Testis (tissue), 3 donors: Measurements from ENCODE around the gene SLCO3A1. TPM values are rescaled to one million over a fixed set of nuclear protein-coding genes. Genes with fewer than 3 reads are reported as not detected.

Experiments
- DNase-seq: peaks from one replicate; pipeline ENCODE4 v3.0.0-alpha.2; 2019
- H3K27ac ChIP-seq, 2 donors: fragments of 200-600 bp; sonication (generic); one replicate each; pipeline ENCODE4 v1.5.1; 2019
- H3K27me3 ChIP-seq: fragments of 200-600 bp; sonication (generic); one replicate; pipeline ENCODE4 v1.5.1; 2019
- H3K36me3 ChIP-seq: fragments of 200-600 bp; sonication (generic); one replicate; pipeline ENCODE4 v1.5.1; 2017; ENCODE audit warnings: low read depth; ENCODE audit errors: missing control alignments
- H3K4me1 ChIP-seq: fragments of 200-600 bp; sonication (generic); one replicate; pipeline ENCODE4 v1.5.1; 2019
- H3K4me3 ChIP-seq, 2 donors: fragments of 200-600 bp; sonication (generic); one replicate each; pipeline ENCODE4 v1.5.1; 2017 to 2019
- H3K9me3 ChIP-seq: fragments of 200-600 bp; sonication (generic); one replicate; pipeline ENCODE4 v1.5.1; 2017
- POLR2A ChIP-seq: fragments of 450-650 bp; IDR thresholded peaks from one replicate; pipeline ENCODE4 v1.6.1; 2017; ENCODE audit warnings: antibody characterized with exemption, mild to moderate bottlenecking, moderate library complexity
- WGBS, 2 donors: methylation state at CpG; one replicate each; pipeline ENCODE4 v1.1.5; 2018; 5-methylcytosine and 5-hydroxymethylcytosine counted together
- intact Hi-C: fragments of 100-400 bp; cut with DNase I; formaldehyde crosslinking; loops from one replicate; pipeline ENCODE4 v1.15.1; 2023; ENCODE audit warnings: low total_unique reads
- polyA plus RNA-seq: library from polyadenylated mRNA; stranded (reverse); fragments of 350-450 nt; fragmentation: Illumina TruSeq; extraction: RNeasy Lipid Tissue Mini Kit (QIAGEN cat#74804); gene quantifications from one replicate; pipeline ENCODE4 v1.2.3, GENCODE V29; 2014; ENCODE audit warnings: low read depth, low replicate concordance; ENCODE audit not compliant: insufficient read depth
- total RNA-seq, 2 donors: library from RNA; depleted of rRNA; stranded (reverse); fragments of >200 nt; gene quantifications; one replicate each; pipeline ENCODE4 v1.2.3, GENCODE V29; 2016
- TF ChIP-seq, protein P1 (sequence below), 3 experiments: fragments of 450-650 bp in 2 of 3; fragments of 200-600 bp in 1 of 3; sonication (generic) in 1 of 3; IDR thresholded peaks; one replicate each; pipeline ENCODE4 v1.5.1; 2016 to 2019; ENCODE audit warnings: antibody characterized with exemption in 3 of 3, mild to moderate bottlenecking in 2 of 3, moderate library complexity in 1 of 3

Gene SLCO3A1
- total and polyA plus RNA-seq, 3 donors from 2014 or later = 76.3 to 144 (median 77.2) TPM

DNA sequence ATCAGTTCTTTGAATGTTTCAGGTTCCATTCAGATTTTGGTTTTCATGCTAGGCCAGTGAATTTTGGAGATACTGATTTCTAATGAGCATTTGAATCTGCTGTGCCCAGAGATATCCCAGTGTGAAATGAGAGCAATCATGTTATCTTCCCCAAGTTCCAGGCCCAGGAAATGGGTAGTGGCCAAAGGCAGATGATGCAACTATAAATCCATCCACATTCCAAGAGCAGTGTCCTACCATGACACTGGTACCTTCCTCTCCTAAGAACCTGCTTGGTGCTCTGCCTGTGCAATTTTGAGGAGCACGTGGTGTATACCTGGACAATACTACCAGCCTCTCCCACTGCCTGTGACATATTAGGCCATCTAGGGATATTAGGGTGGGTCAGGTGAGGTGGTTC, 186.8 kb downstream of the SLCO3A1 start:
- no peak for DNase-seq
- Histone ChIP-seq H3K9me3 (no peaks in the 10 kb centered on the region), H3K27me3 (no peaks in the 10 kb centered on the region), H3K4me1 (no peaks in the 10 kb centered on the region), H3K36me3 (no peaks in the 10 kb centered on the region), H3K27ac (no peak overlapping the region), H3K4me3 (no peak overlapping the region)
- TF ChIP-seq, protein P1, sequence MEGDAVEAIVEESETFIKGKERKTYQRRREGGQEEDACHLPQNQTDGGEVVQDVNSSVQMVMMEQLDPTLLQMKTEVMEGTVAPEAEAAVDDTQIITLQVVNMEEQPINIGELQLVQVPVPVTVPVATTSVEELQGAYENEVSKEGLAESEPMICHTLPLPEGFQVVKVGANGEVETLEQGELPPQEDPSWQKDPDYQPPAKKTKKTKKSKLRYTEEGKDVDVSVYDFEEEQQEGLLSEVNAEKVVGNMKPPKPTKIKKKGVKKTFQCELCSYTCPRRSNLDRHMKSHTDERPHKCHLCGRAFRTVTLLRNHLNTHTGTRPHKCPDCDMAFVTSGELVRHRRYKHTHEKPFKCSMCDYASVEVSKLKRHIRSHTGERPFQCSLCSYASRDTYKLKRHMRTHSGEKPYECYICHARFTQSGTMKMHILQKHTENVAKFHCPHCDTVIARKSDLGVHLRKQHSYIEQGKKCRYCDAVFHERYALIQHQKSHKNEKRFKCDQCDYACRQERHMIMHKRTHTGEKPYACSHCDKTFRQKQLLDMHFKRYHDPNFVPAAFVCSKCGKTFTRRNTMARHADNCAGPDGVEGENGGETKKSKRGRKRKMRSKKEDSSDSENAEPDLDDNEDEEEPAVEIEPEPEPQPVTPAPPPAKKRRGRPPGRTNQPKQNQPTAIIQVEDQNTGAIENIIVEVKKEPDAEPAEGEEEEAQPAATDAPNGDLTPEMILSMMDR (IDR thresholded peaks at IDR 0.05) = no peak
- intact Hi-C loops = no loop called here
- 94 to 100% methylated on average over 1 of the region's 1 CpG for WGBS, 2 donors

DNA sequence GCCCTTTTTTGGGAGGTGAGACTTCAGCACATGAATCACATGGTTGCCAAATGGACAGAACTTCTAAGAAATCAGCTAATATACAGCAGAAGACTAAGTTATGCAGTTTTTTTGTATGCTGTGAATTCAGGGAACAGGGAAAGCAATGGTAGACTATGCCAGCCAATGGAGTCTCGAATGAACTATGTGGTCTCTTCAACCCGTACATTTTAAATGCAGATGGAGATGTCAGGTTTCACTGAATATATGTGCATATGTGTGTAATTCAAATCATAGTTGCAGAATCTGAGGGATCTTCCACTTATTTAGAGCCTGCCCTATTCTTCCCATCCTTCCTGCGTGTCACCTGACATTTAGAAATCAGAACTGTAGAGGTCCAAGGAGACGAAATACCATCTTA, 187.9 kb downstream of the SLCO3A1 start:
- 88 to 97% methylated on average over 4 of the region's 4 CpGs for WGBS, 2 donors
- intact Hi-C loops = no loop called here
- no peaks in the 10 kb centered on the region for H3K4me1 ChIP-seq
- DNase-seq = no peak
- H3K4me3 ChIP-seq = no peak overlapping the region
- no peaks in the 10 kb centered on the region for H3K27me3 ChIP-seq
- no peak overlapping the region for H3K27ac ChIP-seq
- no peaks in the 10 kb centered on the region for H3K36me3 ChIP-seq
- TF ChIP-seq POLR2A = no peak
- TF ChIP-seq, protein P1 (IDR thresholded peaks at IDR 0.05) = no peak
- no peaks in the 10 kb centered on the region for H3K9me3 ChIP-seq

DNA sequence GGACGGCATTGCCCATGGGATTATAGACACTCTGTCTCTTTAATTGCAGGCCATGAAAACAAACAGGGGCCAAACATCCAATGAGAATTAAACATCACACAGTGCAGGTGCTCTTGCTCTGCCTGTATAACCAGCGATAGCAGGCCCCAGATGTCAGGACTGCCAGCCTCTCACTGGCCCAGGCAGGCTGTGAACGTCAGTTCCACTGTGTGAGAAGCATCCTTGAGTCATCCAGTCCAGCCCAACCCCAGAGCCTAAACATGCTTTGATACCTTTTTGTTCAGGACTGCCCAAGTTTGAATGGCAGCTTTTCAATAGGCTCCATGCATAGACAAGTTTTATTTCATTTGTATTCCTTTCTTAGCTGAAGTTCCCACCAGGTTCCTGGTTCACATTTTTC, 189.8 kb downstream of the SLCO3A1 start:
- intact Hi-C loops = no loop called here
- no peak for DNase-seq
- H3K27ac ChIP-seq = no peak overlapping the region
- H3K4me1 ChIP-seq = no peaks in the 10 kb centered on the region
- TF ChIP-seq POLR2A = no peak
- TF ChIP-seq, protein P1 (IDR thresholded peaks at IDR 0.05) = no peak
- H3K27me3 ChIP-seq = no peaks in the 10 kb centered on the region
- H3K36me3 ChIP-seq = no peaks in the 10 kb centered on the region
- WGBS, 2 donors = 81 to 88% methylated on average over 3 of the region's 3 CpGs
- no peak overlapping the region for H3K4me3 ChIP-seq
- H3K9me3 ChIP-seq = no peaks in the 10 kb centered on the region

- no peak overlapping the region for H3K4me3 ChIP-seq
- no peaks in the 10 kb centered on the region for H3K36me3 ChIP-seq
- DNase-seq = no peak
- no peaks in the 10 kb centered on the region for H3K27me3 ChIP-seq
- TF ChIP-seq, protein P1 (IDR thresholded peaks at IDR 0.05) = no peak
- TF ChIP-seq POLR2A = no peak
- no peaks in the 10 kb centered on the region for H3K9me3 ChIP-seq
- WGBS, 2 donors = 90 to 92% methylated on average over 10 of the region's 10 CpGs
- no peaks in the 10 kb centered on the region for H3K4me1 ChIP-seq
- no peak overlapping the region for H3K27ac ChIP-seq
- intact Hi-C loops = no loop called here
Measured at GRCh38 chr15:92044203-92044909, 190.8 kb downstream of the SLCO3A1 start.

DNA sequence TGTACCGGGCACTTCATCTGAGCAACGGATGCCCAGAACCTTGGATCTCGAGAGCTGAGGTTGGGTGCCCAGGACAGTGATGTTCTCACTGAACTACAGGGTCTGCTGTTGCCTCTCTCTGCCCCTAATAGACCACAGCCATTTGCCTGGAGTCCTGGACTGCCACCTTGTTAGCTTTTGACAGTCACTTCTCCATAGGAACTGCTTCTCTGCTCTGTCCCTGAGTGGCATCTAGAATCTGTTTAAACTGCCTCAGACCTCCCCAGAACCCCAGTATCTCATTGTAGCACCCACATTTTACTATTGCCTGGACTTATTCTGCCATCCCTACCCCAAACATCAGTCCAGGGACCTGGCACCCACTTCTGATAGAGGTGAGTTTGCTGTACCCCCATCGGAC, 194.4 kb downstream of the SLCO3A1 start:
- DNase-seq = no peak
- no peaks in the 10 kb centered on the region for H3K36me3 ChIP-seq
- H3K4me1 ChIP-seq = no peaks in the 10 kb centered on the region
- H3K9me3 ChIP-seq = no peaks in the 10 kb centered on the region
- intact Hi-C loops = no loop called here
- TF ChIP-seq, protein P1 (IDR thresholded peaks at IDR 0.05) = no peak
- TF ChIP-seq POLR2A = no peak
- H3K27me3 ChIP-seq = no peaks in the 10 kb centered on the region
- WGBS, 2 donors = 94 to 100% methylated on average over 3 to 4 of the region's 4 CpGs
- H3K27ac ChIP-seq = no peak overlapping the region
- no peak overlapping the region for H3K4me3 ChIP-seq
